Breast epithelium (tissue), 4 donors: ENCODE data around the gene TES. TPM values are rescaled to one million over a fixed set of nuclear protein-coding genes. Genes with fewer than 3 reads are reported as not detected.

Experiments used
- DNase-seq, 2 donors: peaks; one replicate each; pipeline ENCODE4 v3.0.0-alpha.2; 2019; ENCODE audit warnings: low spot score in 2 of 2
- H3K27ac ChIP-seq, 2 donors: fragments of 200-600 bp; sonication (generic) in 1 of 2; one replicate each; pipeline ENCODE4 v1.5.1; 2016 to 2019; ENCODE audit warnings: mild to moderate bottlenecking in 1 of 2
- H3K27me3 ChIP-seq, 2 donors: fragments of 200-600 bp; sonication (generic) in 1 of 2; one replicate each; pipeline versions ENCODE4 v1.5.1 to v1.6.0; 2017 to 2019; ENCODE audit warnings: control low read depth in 1 of 2, mild to moderate bottlenecking in 1 of 2
- H3K36me3 ChIP-seq: fragments of 200-600 bp; one replicate; pipeline ENCODE4 v1.5.1; 2019
- H3K4me1 ChIP-seq, 2 donors: fragments of 200-600 bp; sonication (generic); one replicate each; pipeline ENCODE4 v1.5.1; 2016 to 2019; ENCODE audit warnings: control low read depth in 1 of 2
- H3K4me3 ChIP-seq, 3 donors: fragments of 200-600 bp; sonication (generic); 1 replicate in 2 of 3; 2 replicates in 1 of 3; pipeline ENCODE4 v1.5.1; 2016 to 2019; ENCODE audit warnings: mild to moderate bottlenecking in 3 of 3, moderate library complexity in 2 of 3
- H3K9me3 ChIP-seq, 2 donors: fragments of 200-600 bp; sonication (generic) in 1 of 2; one replicate each; pipeline ENCODE4 v1.5.1; 2016 to 2019; ENCODE audit warnings: control low read depth in 1 of 2
- POLR2A ChIP-seq: fragments of 450-650 bp; IDR thresholded peaks from one replicate; pipeline ENCODE4 v1.6.1; 2016; ENCODE audit warnings: antibody characterized with exemption, mild to moderate bottlenecking, moderate library complexity
- POLR2AphosphoS5 ChIP-seq, 3 donors: sonication (generic); formaldehyde crosslinking; IDR thresholded peaks; one replicate each; pipeline ENCODE4 v1.6.1; 2017; ENCODE audit warnings: antibody characterized with exemption in 3 of 3
- intact Hi-C: fragments of 100-400 bp; cut with DNase I; formaldehyde crosslinking; loops from one replicate; pipeline ENCODE4 v1.15.1; 2023; ENCODE audit warnings: low total_unique reads
- total RNA-seq, 3 donors: library from RNA; depleted of rRNA; stranded (reverse); fragments of >200 nt; gene quantifications; one replicate each; pipeline ENCODE4 v1.1.0, GENCODE V29; 2016
- TF ChIP-seq, protein P1 (sequence below), 3 donors: fragments of 450-650 bp; IDR thresholded peaks; one replicate each; pipeline ENCODE4 v1.5.1; 2016 to 2017; ENCODE audit warnings: antibody characterized with exemption in 3 of 3, mild to moderate bottlenecking in 3 of 3, moderate library complexity in 3 of 3

TES gene
- total RNA-seq, 3 donors from 2014 or later = 29.0 to 146 (median 88.5) TPM

GRCh38 chr7:116271161-116271913 is 61.0 kb downstream of the TES start:
- intact Hi-C loops = no loop called here
- no peaks in the 10 kb centered on the region for H3K9me3 ChIP-seq
- no peaks in the 10 kb centered on the region for H3K27me3 ChIP-seq
- H3K4me3 ChIP-seq = no peak overlapping the region
- peaks cover 0 to 7% of the 10 kb centered on the region in 2 donors for H3K4me1 ChIP-seq
- H3K27ac ChIP-seq = peak overlapping the region; percentile 40 to 54
- TF ChIP-seq POLR2AphosphoS5 (IDR thresholded peaks at IDR 0.05) (no peak), POLR2A (no peak)
- TF ChIP-seq, protein P1, sequence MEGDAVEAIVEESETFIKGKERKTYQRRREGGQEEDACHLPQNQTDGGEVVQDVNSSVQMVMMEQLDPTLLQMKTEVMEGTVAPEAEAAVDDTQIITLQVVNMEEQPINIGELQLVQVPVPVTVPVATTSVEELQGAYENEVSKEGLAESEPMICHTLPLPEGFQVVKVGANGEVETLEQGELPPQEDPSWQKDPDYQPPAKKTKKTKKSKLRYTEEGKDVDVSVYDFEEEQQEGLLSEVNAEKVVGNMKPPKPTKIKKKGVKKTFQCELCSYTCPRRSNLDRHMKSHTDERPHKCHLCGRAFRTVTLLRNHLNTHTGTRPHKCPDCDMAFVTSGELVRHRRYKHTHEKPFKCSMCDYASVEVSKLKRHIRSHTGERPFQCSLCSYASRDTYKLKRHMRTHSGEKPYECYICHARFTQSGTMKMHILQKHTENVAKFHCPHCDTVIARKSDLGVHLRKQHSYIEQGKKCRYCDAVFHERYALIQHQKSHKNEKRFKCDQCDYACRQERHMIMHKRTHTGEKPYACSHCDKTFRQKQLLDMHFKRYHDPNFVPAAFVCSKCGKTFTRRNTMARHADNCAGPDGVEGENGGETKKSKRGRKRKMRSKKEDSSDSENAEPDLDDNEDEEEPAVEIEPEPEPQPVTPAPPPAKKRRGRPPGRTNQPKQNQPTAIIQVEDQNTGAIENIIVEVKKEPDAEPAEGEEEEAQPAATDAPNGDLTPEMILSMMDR (IDR thresholded peaks at IDR 0.05) = no peak
- H3K36me3 ChIP-seq = no peaks in the 10 kb centered on the region
- DNase-seq = no peak

GRCh38 chr7:116271963-116272886 is 61.9 kb downstream of the TES start:
- Histone ChIP-seq H3K4me3 (no peak overlapping the region), H3K36me3 (no peaks in the 10 kb centered on the region), H3K27ac (peak overlapping the region; percentile 34 to 54), H3K9me3 (no peaks in the 10 kb centered on the region), H3K27me3 (no peaks in the 10 kb centered on the region), H3K4me1 (peaks cover 0 to 7% of the 10 kb centered on the region in 2 donors)
- intact Hi-C loops = no loop called here
- no peak for DNase-seq
- TF ChIP-seq, protein P1 (IDR thresholded peaks at IDR 0.05) = no peak
- TF ChIP-seq POLR2AphosphoS5 (IDR thresholded peaks at IDR 0.05) (peak in 1 of 3 donors; percentile 47), POLR2A (no peak)

DNA sequence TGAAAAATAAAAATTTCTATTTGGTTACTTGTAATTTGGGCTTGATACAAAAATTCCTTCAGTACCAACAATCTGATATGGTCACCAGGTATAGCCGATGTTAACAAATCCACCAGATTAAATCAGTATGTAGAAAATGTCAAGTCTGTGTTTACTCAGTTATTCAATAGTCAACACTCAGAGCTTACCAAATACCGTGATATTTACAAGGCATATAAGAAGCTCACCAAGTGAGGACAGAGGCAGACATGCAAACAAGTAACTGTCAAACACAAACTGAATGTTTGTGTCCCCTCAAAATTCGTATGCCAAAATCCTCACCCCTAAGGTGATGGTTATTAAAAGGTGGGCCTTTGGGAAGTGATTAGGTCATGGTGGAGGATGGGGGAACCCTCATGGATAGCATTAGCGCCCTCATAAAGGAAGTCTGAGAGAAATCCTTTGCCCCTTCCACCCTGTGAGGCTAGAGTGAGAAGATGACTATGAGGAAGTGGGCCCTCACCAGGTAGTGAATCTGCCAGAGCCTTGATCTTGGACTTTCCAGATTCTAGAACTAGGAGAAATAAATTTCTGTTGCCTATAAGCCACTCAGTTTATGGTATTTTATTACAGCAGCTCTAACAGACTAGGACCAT is 63.1 kb downstream of the TES start:
- intact Hi-C loops = no loop called here
- Histone ChIP-seq H3K9me3 (no peaks in the 10 kb centered on the region), H3K27me3 (no peaks in the 10 kb centered on the region), H3K27ac (no peak overlapping the region), H3K4me3 (no peak overlapping the region), H3K4me1 (peaks cover 0 to 7% of the 10 kb centered on the region in 2 donors), H3K36me3 (no peaks in the 10 kb centered on the region)
- DNase-seq = no peak
- TF ChIP-seq, protein P1 (IDR thresholded peaks at IDR 0.05) = no peak
- TF ChIP-seq POLR2A = no peak
- TF ChIP-seq POLR2AphosphoS5 (IDR thresholded peaks at IDR 0.05) = no peak

GRCh38 chr7:116273918-116274301 is 63.6 kb downstream of the TES start:
- intact Hi-C loops = no loop called here
- Histone ChIP-seq H3K27me3 (no peaks in the 10 kb centered on the region), H3K4me1 (peaks cover 0 to 7% of the 10 kb centered on the region in 2 donors), H3K4me3 (no peak overlapping the region), H3K27ac (no peak overlapping the region), H3K36me3 (no peaks in the 10 kb centered on the region), H3K9me3 (no peaks in the 10 kb centered on the region)
- DNase-seq = no peak
- TF ChIP-seq, protein P1 (IDR thresholded peaks at IDR 0.05) = no peak
- TF ChIP-seq POLR2AphosphoS5 (IDR thresholded peaks at IDR 0.05) (no peak), POLR2A (no peak)
